HepG2 (cell line): ENCODE results near the gene KCNT2. TPM values are rescaled to one million over a fixed set of nuclear protein-coding genes. Genes with fewer than 3 reads are reported as not detected.

ENCODE experiments used
- ATAC-seq: fragments of 200-7000 bp; cut with Tn5 transposase; 3 replicates; pipeline ENCODE4 v1.9.1; 2020; ENCODE audit warnings: mild to moderate bottlenecking, moderate library complexity
- BruUV-seq: library from RNA; stranded (reverse); fragments of 400-500 nt; replicated peaks from 2 replicates; lab custom pipeline; 2021; lab: Mats Ljungman, UMichigan
- CTCF ChIA-PET: fragments of 300-600 bp; formaldehyde crosslinking; extraction: SDS; loops from one replicate; lab custom pipeline; 2021; ENCODE audit warnings: low total read pairs, inconsistent platforms, low intra/inter-chr PET ratio; lab: Yijun Ruan, JAX
- POLR2A ChIA-PET: fragments of 350-600 bp; sonication (Branson Sonifier 250); formaldehyde crosslinking; loops from one replicate; lab custom pipeline; 2020; ENCODE audit warnings: antibody characterized with exemption, inconsistent platforms; lab: Yijun Ruan, JAX
- DNase-seq: peaks from one replicate; pipeline ENCODE4 v3.0.0-alpha.2; 2015; ENCODE audit warnings: low spot score
- FAIRE-seq: peaks from 3 replicates; lab custom pipeline; 2011; peaks lifted over from hg19 to GRCh38; lab: Jason Lieb, UNC
- H2AFZ ChIP-seq: one replicate; pipeline ENCODE4 v1.6.1; 2011; ENCODE audit warnings: low read length, inconsistent platforms
- H3K27ac ChIP-seq: fragments of 300-600 bp; 3 replicates; pipeline ENCODE4 v1.8.0; 2011; ENCODE audit warnings: mixed run types, mild to moderate bottlenecking, mixed read lengths, low read length, inconsistent platforms; ENCODE audit not compliant: insufficient read depth; ENCODE audit errors: extremely low read length
- H3K27me3 ChIP-seq, 2 experiments: fragments of 200-600 bp in 1 of 2; 2 replicates in 1 of 2; 3 replicates in 1 of 2; pipeline versions ENCODE4 v1.6.0 to v1.8.0; 2011; ENCODE audit warnings: low read length in 2 of 2, mild to moderate bottlenecking in 2 of 2, moderate library complexity in 2 of 2, inconsistent platforms in 1 of 2; ENCODE audit not compliant: insufficient read depth in 2 of 2, control insufficient read depth in 1 of 2
- H3K36me3 ChIP-seq, 2 experiments: fragments of 200-600 bp in 1 of 2; replicated peaks in 1 of 2; 2 replicates in 1 of 2; 3 replicates in 1 of 2; pipeline versions ENCODE4 v1.5.1 to v1.8.0; 2011; ENCODE audit warnings: low read length in 2 of 2, inconsistent platforms in 1 of 2; ENCODE audit not compliant: insufficient read depth in 2 of 2, control insufficient read depth in 1 of 2
- H3K4me1 ChIP-seq: 2 replicates; pipeline ENCODE4 v1.5.1; 2012; ENCODE audit warnings: low read length, inconsistent platforms; ENCODE audit not compliant: insufficient read depth
- H3K4me2 ChIP-seq: 2 replicates; pipeline ENCODE4 v1.6.0; 2011; ENCODE audit warnings: low read depth, low read length, inconsistent platforms
- H3K4me3 ChIP-seq, 3 experiments: fragments of 200-600 bp in 1 of 3; sonication (generic), shearing (Covaris generic) in 1 of 3; replicated peaks in 1 of 3; 2 replicates each; pipeline ENCODE4 v1.5.1; 2011 to 2016; ENCODE audit warnings: low read length in 3 of 3, inconsistent platforms in 2 of 3, low read depth in 2 of 3, mild to moderate bottlenecking in 2 of 3, control low read depth in 1 of 3, mixed read lengths in 1 of 3; ENCODE audit not compliant: insufficient read depth in 1 of 3
- H3K79me2 ChIP-seq: one replicate; pipeline ENCODE4 v1.6.1; 2011; ENCODE audit warnings: low read length, inconsistent platforms; ENCODE audit not compliant: insufficient read depth
- H3K9ac ChIP-seq: 2 replicates; pipeline ENCODE4 v1.6.0; 2011; ENCODE audit warnings: mild to moderate bottlenecking, low read depth, low read length, inconsistent platforms; ENCODE audit not compliant: insufficient read depth
- H3K9me3 ChIP-seq: 2 replicates; pipeline ENCODE4 v1.5.1; 2012; ENCODE audit warnings: mild to moderate bottlenecking, low read length
- H4K20me1 ChIP-seq: 2 replicates; pipeline ENCODE4 v1.6.0; 2011; ENCODE audit warnings: inconsistent platforms, mild to moderate bottlenecking, low read length, moderate library complexity; ENCODE audit not compliant: insufficient read depth
- MXD1 ChIP-seq: sonication (generic); formaldehyde crosslinking; IDR thresholded peaks from 2 replicates; pipeline ENCODE4 v1.4.0; 2020; ENCODE audit warnings: mild to moderate bottlenecking, missing genetic modification reagents
- SP140L ChIP-seq: sonication (generic); formaldehyde crosslinking; IDR thresholded peaks from 2 replicates; pipeline ENCODE4 v1.4.0; 2020; ENCODE audit warnings: missing genetic modification reagents, borderline replicate concordance
- THRA ChIP-seq: sonication (generic); formaldehyde crosslinking; IDR thresholded peaks from 2 replicates; pipeline ENCODE4 v1.4.0; 2020; ENCODE audit warnings: missing genetic modification reagents, borderline replicate concordance
- ZNF24 ChIP-seq: fragments of 450-650 bp; IDR thresholded peaks from 2 replicates; pipeline ENCODE4 v1.6.1; 2017; ENCODE audit warnings: antibody characterized with exemption, mild to moderate bottlenecking
- ZNF260 ChIP-seq: sonication (generic); formaldehyde crosslinking; IDR thresholded peaks from 2 replicates; pipeline ENCODE4 v1.4.0; 2020; ENCODE audit warnings: missing genetic modification reagents, low read depth, mild to moderate bottlenecking, borderline replicate concordance
- ZNF282 ChIP-seq: fragments of 450-650 bp; IDR thresholded peaks from 2 replicates; pipeline ENCODE4 v1.6.1; 2018; ENCODE audit not compliant: partially characterized antibody
- WGBS: methylation state at CpG from one replicate; pipeline ENCODE4 v1.1.6; 2017; ENCODE audit warnings: low lambda C conversion rate; 5-methylcytosine and 5-hydroxymethylcytosine counted together
- in situ Hi-C: cut with HindIII; loops from 2 replicates; pipeline ENCODE4 v1.10.0; 2017; ENCODE audit warnings: low pct_unique_long_range_greater_than_20kb; ENCODE audit not compliant: extremely low pct_ligation_motif_present
- intact Hi-C: fragments of 100-400 bp; cut with micrococcal nuclease; formaldehyde crosslinking; loops from one replicate; pipeline ENCODE4 v1.10.0; 2022; ENCODE audit not compliant: unreplicated experiment
- polyA plus RNA-seq, 8 experiments: library from polyadenylated mRNA; depleted of rRNA in 3 of 8; stranded (reverse) in 7 of 8; unstranded in 1 of 8; fragments of >200 nt; fragmentation: Illumina TruSeq in 4 of 8; extraction: Trizol in 4 of 8; gene quantifications; 2 replicates each; pipeline versions ENCODE4 v1.2.1 to v1.2.3, GENCODE V29; 2011 to 2016; ENCODE audit warnings: low read depth in 4 of 8, missing spikeins in 1 of 8, mixed read lengths in 1 of 8; ENCODE audit not compliant: insufficient read depth in 1 of 8
- total RNA-seq, 5 experiments: library from RNA; depleted of rRNA; stranded (reverse); fragments of >200 nt; fragmentation: Illumina TruSeq; extraction: Trizol; gene quantifications; 2 replicates each; pipeline ENCODE4 v1.2.3, GENCODE V29; 2016; ENCODE audit warnings: low read depth in 1 of 5

The KCNT2 gene
- total and polyA plus RNA-seq, 2 of the 13 experiments (the other 11 are each of a cell fraction or from before 2014, with no cell fraction given) = not detected

GRCh38 chr1:196607981-196608380 is 259 bp downstream of the KCNT2 start:
- H3K4me1 ChIP-seq = peaks cover 16% of the 10 kb centered on the region
- no peak overlapping the region for H3K9ac ChIP-seq
- H2AFZ ChIP-seq = no peak overlapping the region
- intact Hi-C loops (no loop called here), in situ Hi-C loops (no loop called here)
- TF ChIP-seq ZNF24 (no peak), ZNF260 (no peak), THRA (CRISPR knock-in tag) (no peak), SP140L (CRISPR knock-in tag) (no peak), ZNF282 (no peak)
- H3K9me3 ChIP-seq = no peaks in the 10 kb centered on the region
- H3K36me3 ChIP-seq = no peaks in the 10 kb centered on the region
- H3K27me3 ChIP-seq = peaks cover 0 to 15% of the 10 kb centered on the region in 2 experiments; a peak in 2 of 5 replicates
- DNase-seq (no peak), ATAC-seq (no peak), FAIRE-seq (no peak)
- WGBS = 14% methylated on average over 8 of the region's 8 CpGs
- no peak overlapping the region for H3K27ac ChIP-seq
- no peaks in the 10 kb centered on the region for H3K79me2 ChIP-seq
- ChIA-PET CTCF (no interaction called here), POLR2A (no interaction called here)
- H3K4me2 ChIP-seq = no peak overlapping the region; the same call in 1 of the 2 replicates
- no peaks in the 10 kb centered on the region for H4K20me1 ChIP-seq
- BruUV-seq = no TSS peak
- no peak overlapping the region for H3K4me3 ChIP-seq

- POLR2A ChIA-PET = no interaction called here
- TF ChIP-seq MXD1 (CRISPR knock-in tag) = no peak
- TF ChIP-seq, all 625 proteins: peak for 0
- in situ Hi-C loops = no loop called here
- Histone ChIP-seq H3K79me2 (no peaks in the 10 kb centered on the region), H3K9me3 (no peaks in the 10 kb centered on the region), H3K4me1 (peaks cover 7% of the 10 kb centered on the region), H2AFZ (no peak overlapping the region), H4K20me1 (no peaks in the 10 kb centered on the region), H3K36me3 (no peaks in the 10 kb centered on the region), H3K4me2 (no peak overlapping the region), H3K27me3 (peaks cover 0 to 3% of the 10 kb centered on the region in 2 experiments; a peak in 2 of 5 replicates), H3K4me3 (no peak overlapping the region), H3K9ac (no peak overlapping the region), H3K27ac (no peak overlapping the region)
- no TSS peak for BruUV-seq
- no peak for FAIRE-seq
- no peak for ATAC-seq
- CTCF ChIA-PET = no interaction called here
- DNase-seq = no peak
- intact Hi-C loops = no loop called here
These were observed 4.6 kb downstream of the KCNT2 start for GRCh38 chr1:196603651-196604050.
